K562 (cell line): ENCODE measurements around the gene HBB. TPM values are rescaled to one million over a fixed set of nuclear protein-coding genes. Genes with fewer than 3 reads are reported as not detected.
"Not testable (repeated sequence)": the region's sequence is repeated elsewhere in the genome, so short reads cannot be mapped to it uniquely, and the experiment has no call there.

Source experiments
- ATAC-seq: fragments of 200-7000 bp; cut with Tn5 transposase; 3 replicates; pipeline ENCODE4 v1.9.1; 2020; ENCODE audit warnings: moderate library complexity
- BruUV-seq: library from RNA; stranded (reverse); fragments of 400-500 nt; replicated peaks from 2 replicates; lab custom pipeline; 2021; lab: Mats Ljungman, UMichigan
- CTCF ChIA-PET: fragments of 300-600 bp; formaldehyde crosslinking; extraction: SDS; loops from one replicate; lab custom pipeline; 2021; ENCODE audit warnings: low intra/inter-chr PET ratio; lab: Yijun Ruan, JAX
- POLR2A ChIA-PET: fragments of 300-600, 350-650 bp; sonication (Branson Sonifier 250); formaldehyde crosslinking; extraction: SDS; loops from one replicate; lab custom pipeline; 2021; ENCODE audit warnings: antibody characterized with exemption, inconsistent platforms; lab: Yijun Ruan, JAX
- DNase-seq, 4 experiments: peaks; one replicate each; pipeline versions ENCODE4 v3.0.0 to v3.0.0-alpha.2; 2011 to 2018; ENCODE audit warnings: low spot score in 3 of 4, mixed read lengths in 3 of 4; ENCODE audit errors: extremely low read depth in 1 of 4
- FAIRE-seq: peaks from 2 replicates; lab custom pipeline; 2011; peaks lifted over from hg19 to GRCh38; lab: Jason Lieb, UNC
- H2AFZ ChIP-seq: 2 replicates; pipeline ENCODE4 v1.6.0; 2011; ENCODE audit warnings: low read depth, low read length, control low read depth, inconsistent platforms
- H3K27ac ChIP-seq: fragments of 200-600 bp; 3 replicates; pipeline ENCODE4 v1.8.0; 2011; ENCODE audit warnings: low read depth, mild to moderate bottlenecking, control low read depth, inconsistent platforms, low read length, moderate library complexity, mixed read lengths; ENCODE audit errors: extremely low read depth
- H3K27me3 ChIP-seq, 2 experiments: fragments of 300-600 bp in 1 of 2; 2 replicates in 1 of 2; 3 replicates in 1 of 2; pipeline versions ENCODE4 v1.6.0 to v1.8.0; 2011; ENCODE audit warnings: inconsistent platforms in 2 of 2, low read length in 2 of 2, mild to moderate bottlenecking in 1 of 2, mixed read lengths in 1 of 2, moderate library complexity in 1 of 2; ENCODE audit not compliant: control insufficient read depth in 2 of 2, insufficient read depth in 2 of 2
- H3K36me3 ChIP-seq: fragments of 300-600 bp; 3 replicates; pipeline ENCODE4 v1.8.0; 2011; ENCODE audit warnings: mild to moderate bottlenecking, low read length, inconsistent platforms; ENCODE audit not compliant: control insufficient read depth, insufficient read depth
- H3K4me1 ChIP-seq, 2 experiments: fragments of 200-600 bp in 1 of 2; replicated peaks in 1 of 2; 2 replicates in 1 of 2; 3 replicates in 1 of 2; pipeline versions ENCODE4 v1.5.1 to v1.8.0; 2011; ENCODE audit warnings: inconsistent platforms in 2 of 2, low read length in 2 of 2, mild to moderate bottlenecking in 1 of 2, mixed read lengths in 1 of 2, moderate library complexity in 1 of 2; ENCODE audit not compliant: control insufficient read depth in 2 of 2, insufficient read depth in 2 of 2
- H3K4me2 ChIP-seq: 2 replicates; pipeline ENCODE4 v1.6.1; 2011; ENCODE audit warnings: low read length, control low read depth, inconsistent platforms, mixed read lengths; ENCODE audit not compliant: insufficient read depth
- H3K4me3 ChIP-seq: fragments of 200-600 bp; sonication (generic), shearing (Covaris generic); 2 replicates; pipeline ENCODE4 v1.5.1; 2016; ENCODE audit warnings: control low read depth, inconsistent platforms
- H3K79me2 ChIP-seq: fragments of 200-600 bp; 3 replicates; pipeline ENCODE4 v1.8.0; 2011; ENCODE audit warnings: low read length, inconsistent platforms; ENCODE audit not compliant: control insufficient read depth, insufficient read depth
- H3K9ac ChIP-seq, 2 experiments: 2 replicates each; pipeline versions ENCODE4 v1.6.0 to v1.6.1; 2011; ENCODE audit warnings: low read depth in 2 of 2, low read length in 2 of 2, control low read depth in 1 of 2, inconsistent platforms in 1 of 2, mild to moderate bottlenecking in 1 of 2, mixed read lengths in 1 of 2; ENCODE audit not compliant: insufficient read depth in 1 of 2
- H3K9me1 ChIP-seq: one replicate; pipeline ENCODE4 v1.6.0; 2011; ENCODE audit warnings: inconsistent platforms, mild to moderate bottlenecking, low read length, moderate library complexity; ENCODE audit not compliant: control insufficient read depth, insufficient read depth
- H3K9me3 ChIP-seq: replicated peaks from 2 replicates; pipeline ENCODE4 v1.5.1; 2011; ENCODE audit warnings: low read depth, low read length, inconsistent platforms; ENCODE audit not compliant: control insufficient read depth, insufficient read depth
- H4K20me1 ChIP-seq: replicated peaks from 2 replicates; pipeline ENCODE4 v1.6.1; 2011; ENCODE audit warnings: low read length, inconsistent platforms, mixed read lengths; ENCODE audit not compliant: control insufficient read depth, insufficient read depth
- ATF1 ChIP-seq, 2 experiments: fragments of 450-650 bp in 1 of 2; IDR thresholded peaks; 2 replicates each; pipeline ENCODE4 v1.6.1; 2016; ENCODE audit warnings: missing compliant biosample characterization in 1 of 2, missing genetic modification characterization in 1 of 2
- CHD1 ChIP-seq: fragments of 200-600 bp; sonication (generic); IDR thresholded peaks from one replicate; pipeline ENCODE4 v1.6.1; 2012; ENCODE audit warnings: mild to moderate bottlenecking, moderate library complexity, low read length, inconsistent platforms
- HDAC1 ChIP-seq, 2 experiments: fragments of 450-650 bp; IDR thresholded peaks; 2 replicates each; pipeline ENCODE4 v1.6.1; 2016 to 2017; ENCODE audit warnings: inconsistent platforms in 1 of 2, mild to moderate bottlenecking in 1 of 2, moderate library complexity in 1 of 2
- NRF1 ChIP-seq, 2 experiments: fragments of 450-650 bp; IDR thresholded peaks in 1 of 2; conservative IDR thresholded peaks in 1 of 2; 2 replicates each; pipeline ENCODE4 v1.6.1; 2014; ENCODE audit warnings: mild to moderate bottlenecking in 2 of 2
- RBFOX2 ChIP-seq: fragments of 200-400 bp; formaldehyde crosslinking; IDR thresholded peaks from 2 replicates; pipeline ENCODE4 v1.6.1; 2017; ENCODE audit warnings: low read depth, mild to moderate bottlenecking, low read length, moderate library complexity
- WGBS: fragments of 100-300 bp; shearing (Covaris generic); methylation state at CpG from one replicate; pipeline ENCODE4 v1.1.6; 2016; ENCODE audit warnings: low coverage, mixed read lengths; ENCODE audit not compliant: insufficient coverage; ENCODE audit errors: missing lambda C conversion rate; 5-methylcytosine and 5-hydroxymethylcytosine counted together
- in situ Hi-C: fragments of 300-500 bp; cut with MboI; formaldehyde crosslinking; loops from 4 replicates; pipeline ENCODE4 v1.15.0; 2018; ENCODE audit warnings: inconsistent platforms, mixed read lengths
- intact Hi-C: fragments of 100-400 bp; cut with micrococcal nuclease; formaldehyde crosslinking; loops from 2 replicates; pipeline ENCODE4 v1.14.2; 2022
- polyA plus RNA-seq, 8 experiments: library from polyadenylated mRNA; depleted of rRNA in 4 of 8; stranded (reverse) in 5 of 8; unstranded in 3 of 8; fragments of >200 nt; fragmentation: Nextera tagmentation in 2 of 8; fragmentation: Illumina TruSeq in 1 of 8; extraction: Ambion mirVana in 2 of 8; extraction: Trizol in 1 of 8; gene quantifications; 2 replicates each; pipeline versions ENCODE4 v1.2.1 to v1.2.3, GENCODE V29; 2011 to 2014; ENCODE audit warnings: inconsistent platforms in 1 of 8, missing spikeins in 1 of 8
- total RNA-seq, 7 experiments: library from RNA; depleted of rRNA in 6 of 7; stranded (reverse); fragments of >200 nt in 6 of 7; fragmentation: Illumina TruSeq in 2 of 7; extraction: Trizol in 2 of 7; gene quantifications; 2 replicates each; pipeline versions ENCODE4 v1.2.1 to v1.2.3, GENCODE V29; 2011 to 2021; ENCODE audit warnings: low replicate concordance in 1 of 7

HBB gene
- total and polyA plus RNA-seq, 9 of the 15 experiments (the other 6 are each of a cell fraction or from before 2014, with no cell fraction given), result 0.33 to 3.4 (median 1.2) TPM; not detected in 2

GRCh38 chr11:5248498-5248897 is 21.6 kb upstream of the HBB start:
- H3K9ac ChIP-seq, result peak overlapping the region; percentile 70 to 75; a peak in 3 of 4 replicates
- H4K20me1 ChIP-seq; H2AFZ ChIP-seq; ATAC-seq; in situ Hi-C loops; CTCF ChIA-PET; BruUV-seq; intact Hi-C loops; H3K27me3 ChIP-seq; H3K9me1 ChIP-seq; H3K9me3 ChIP-seq; TF ChIP-seq ATF1 (CRISPR knock-in tag; IDR thresholded peaks at IDR 0.05): not testable (repeated sequence)
- H3K79me2 ChIP-seq, result peaks cover 92% of the 10 kb centered on the region
- peak overlapping the region; percentile 25; the same call in 2 of the 3 replicates for H3K27ac ChIP-seq
- POLR2A ChIA-PET, result interaction anchor here (0.7 to 3.3 kb wide), 12 partner anchors 9 to 120 kb away, joined by 3 to 21 read pairs (median 4); partner anchors contain the start of gene HBE1
- H3K4me3 ChIP-seq, result peak overlapping the region; percentile 54
- peaks cover 8 to 14% of the 10 kb centered on the region in 2 experiments for H3K4me1 ChIP-seq
- H3K36me3 ChIP-seq, result peaks cover 54% of the 10 kb centered on the region
- TF ChIP-seq HDAC1 (IDR thresholded peaks at IDR 0.05) (0 out of 4 replicates have a peak, but pooled peaks of 1 of the 2 experiments have one; percentile 20), RBFOX2 (0 out of 2 replicates have a peak, but pooled peaks have one; percentile 48), NRF1 (conservative IDR thresholded peaks at IDR 0.05 in 1 of 2, IDR thresholded peaks at IDR 0.05 in 1 of 2) (peak; percentile 31 to 44; a peak in 2 of 4 replicates), ATF1 (tag; IDR thresholded peaks at IDR 0.05) (0 out of 2 replicates have a peak, but pooled peaks have one; percentile 14), CHD1 (peak; percentile 26)
- peak overlapping the region; percentile 88 for H3K4me2 ChIP-seq
- FAIRE-seq (peak; percentile 67), DNase-seq (peak in 1 of 4 experiments; percentile 52)
- 1% methylated on average over 7 of the region's 7 CpGs for WGBS
